H9 (cell line): ENCODE data around the gene GYS1. TPM values are rescaled to one million over a fixed set of nuclear protein-coding genes. Genes with fewer than 3 reads are reported as not detected.

Source experiments
- DNase-seq: peaks from one replicate; pipeline ENCODE4 v3.0.0-alpha.2; 2017
- H2AFZ ChIP-seq: one replicate; pipeline ENCODE4 v1.6.1; 2013; ENCODE audit warnings: mild to moderate bottlenecking, low read length, control low read depth, moderate library complexity
- H2AK5ac ChIP-seq: 2 replicates; pipeline ENCODE4 v1.6.1; 2013; ENCODE audit warnings: low read length, control low read depth, mixed read lengths; ENCODE audit not compliant: insufficient read length
- H2BK120ac ChIP-seq: one replicate; pipeline ENCODE4 v1.6.1; 2013; ENCODE audit warnings: low read depth, mild to moderate bottlenecking, low read length, control low read depth, inconsistent platforms; ENCODE audit not compliant: poor library complexity, severe bottlenecking
- H2BK12ac ChIP-seq: 2 replicates; pipeline ENCODE4 v1.6.1; 2013; ENCODE audit warnings: low read length, control low read depth, mixed read lengths, low read depth; ENCODE audit not compliant: insufficient read length
- H2BK15ac ChIP-seq: 2 replicates; pipeline ENCODE4 v1.6.1; 2013; ENCODE audit warnings: low read depth, low read length, control low read depth
- H2BK20ac ChIP-seq: one replicate; pipeline ENCODE4 v1.6.1; 2013; ENCODE audit warnings: low read depth, mild to moderate bottlenecking, low read length, control low read depth, inconsistent platforms; ENCODE audit not compliant: poor library complexity, severe bottlenecking
- H2BK5ac ChIP-seq: 2 replicates; pipeline ENCODE4 v1.6.1; 2013; ENCODE audit warnings: low read length, control low read depth, mixed read lengths; ENCODE audit not compliant: insufficient read length
- H3K14ac ChIP-seq: 2 replicates; pipeline ENCODE4 v1.6.1; 2013; ENCODE audit warnings: low read length, control low read depth; ENCODE audit not compliant: insufficient read depth
- H3K18ac ChIP-seq: 2 replicates; pipeline ENCODE4 v1.6.1; 2013; ENCODE audit warnings: low read depth, mild to moderate bottlenecking, mixed read lengths, low read length, control low read depth; ENCODE audit not compliant: insufficient read length
- H3K23ac ChIP-seq: 2 replicates; pipeline ENCODE4 v1.6.1; 2013; ENCODE audit warnings: low read length, control low read depth, mixed read lengths, low read depth; ENCODE audit not compliant: insufficient read length
- H3K23me2 ChIP-seq: 2 replicates; pipeline ENCODE4 v1.6.1; 2013; ENCODE audit warnings: low read depth, mild to moderate bottlenecking, mixed read lengths, low read length, control low read depth; ENCODE audit not compliant: insufficient read length, poor library complexity, severe bottlenecking
- H3K27ac ChIP-seq: 2 replicates; pipeline ENCODE4 v1.5.1; 2013; ENCODE audit warnings: low read length, control low read depth, mixed read lengths, low read depth; ENCODE audit not compliant: insufficient read length
- H3K27me3 ChIP-seq: 2 replicates; pipeline ENCODE4 v1.6.1; 2013; ENCODE audit warnings: low read length, control low read depth, inconsistent platforms; ENCODE audit not compliant: insufficient read depth
- H3K4ac ChIP-seq: 2 replicates; pipeline ENCODE4 v1.6.1; 2013; ENCODE audit warnings: low read depth, mild to moderate bottlenecking, control low read depth, inconsistent platforms, low read length, moderate library complexity
- H3K4me1 ChIP-seq: 2 replicates; pipeline ENCODE4 v1.6.1; 2013; ENCODE audit warnings: low read length, control low read depth, inconsistent platforms; ENCODE audit not compliant: insufficient read depth
- H3K4me2 ChIP-seq: 2 replicates; pipeline ENCODE4 v1.6.1; 2013; ENCODE audit warnings: low read length, control low read depth, mixed read lengths; ENCODE audit not compliant: insufficient read length, insufficient read depth
- H3K56ac ChIP-seq: 2 replicates; pipeline ENCODE4 v1.6.1; 2013; ENCODE audit warnings: low read depth, mild to moderate bottlenecking, mixed read lengths, low read length, control low read depth; ENCODE audit not compliant: insufficient read length
- H3K79me1 ChIP-seq: 2 replicates; pipeline ENCODE4 v1.6.1; 2013; ENCODE audit warnings: low read depth, mild to moderate bottlenecking, moderate library complexity, low read length, control low read depth, inconsistent platforms; ENCODE audit not compliant: insufficient read depth, poor library complexity, severe bottlenecking
- H3K79me2 ChIP-seq: 2 replicates; pipeline ENCODE4 v1.6.1; 2013; ENCODE audit warnings: low read length, control low read depth, inconsistent platforms; ENCODE audit not compliant: insufficient read depth
- H3K9ac ChIP-seq: 2 replicates; pipeline ENCODE4 v1.6.1; 2013; ENCODE audit warnings: low read length, control low read depth, mixed read lengths; ENCODE audit not compliant: insufficient read length; ENCODE audit errors: extremely low read depth
- H3K9me3 ChIP-seq: one replicate; pipeline ENCODE4 v1.6.1; 2013; ENCODE audit warnings: low read depth, low read length, inconsistent platforms; ENCODE audit not compliant: control insufficient read depth
- H3T11ph ChIP-seq: one replicate; pipeline ENCODE4 v1.6.1; 2013; ENCODE audit warnings: mild to moderate bottlenecking, low read length, control low read depth, inconsistent platforms
- H4K20me1 ChIP-seq: one replicate; pipeline ENCODE4 v1.6.1; 2013; ENCODE audit not compliant: control insufficient read depth, insufficient read length, insufficient read depth
- H4K5ac ChIP-seq: 2 replicates; pipeline ENCODE4 v1.6.1; 2013; ENCODE audit warnings: low read depth, mild to moderate bottlenecking, mixed read lengths, low read length, control low read depth; ENCODE audit not compliant: insufficient read length
- H4K8ac ChIP-seq: replicated peaks from 2 replicates; pipeline ENCODE4 v1.6.1; 2013; ENCODE audit warnings: low read length, control low read depth, mixed read lengths, low read depth; ENCODE audit not compliant: insufficient read length
- H4K91ac ChIP-seq: 2 replicates; pipeline ENCODE4 v1.6.1; 2013; ENCODE audit warnings: low read depth, mild to moderate bottlenecking, moderate library complexity, mixed read lengths, low read length, control low read depth; ENCODE audit not compliant: insufficient read length
- H3K27ac Mint-ChIP-seq, 3 experiments: 2 replicates in 2 of 3; 3 replicates in 1 of 3; pipeline ENCODE4 v1.8.0; 2020 to 2021; ENCODE audit warnings: mixed read lengths in 3 of 3, mild to moderate bottlenecking in 1 of 3, moderate library complexity in 1 of 3
- H3K27me3 Mint-ChIP-seq: 2 replicates; pipeline ENCODE4 v1.8.0; 2021; ENCODE audit warnings: low read depth, mild to moderate bottlenecking, moderate library complexity, mixed read lengths
- H3K36me3 Mint-ChIP-seq, 3 experiments: 2 replicates in 2 of 3; 3 replicates in 1 of 3; pipeline ENCODE4 v1.8.0; 2020 to 2021; ENCODE audit warnings: low read depth in 3 of 3, mixed read lengths in 3 of 3; ENCODE audit not compliant: insufficient read depth in 1 of 3
- H3K4me1 Mint-ChIP-seq, 2 experiments: 2 replicates each; pipeline ENCODE4 v1.8.0; 2020; ENCODE audit warnings: mixed read lengths in 2 of 2
- H3K4me3 Mint-ChIP-seq, 2 experiments: 2 replicates in 1 of 2; 3 replicates in 1 of 2; pipeline ENCODE4 v1.8.0; 2020 to 2021; ENCODE audit warnings: mild to moderate bottlenecking in 2 of 2, mixed read lengths in 2 of 2, moderate library complexity in 1 of 2
- H3K9me3 Mint-ChIP-seq, 2 experiments: 2 replicates in 1 of 2; 3 replicates in 1 of 2; pipeline ENCODE4 v1.8.0; 2020; ENCODE audit warnings: mild to moderate bottlenecking in 2 of 2, mixed read lengths in 2 of 2, moderate library complexity in 1 of 2
- CTCF ChIP-seq: fragments of 200-600 bp; sonication (generic); conservative IDR thresholded peaks from 3 replicates; pipeline ENCODE4 v1.8.0; 2021; ENCODE audit warnings: antibody characterized with exemption, mild to moderate bottlenecking
- WGBS: extraction: QIAGEN DNeasy Blood & Tissue Kit; methylation state at CpG from one replicate; pipeline ENCODE4 v1.1.7; 2013; ENCODE audit warnings: missing lambda C conversion rate, low lambda C conversion rate, mixed read lengths; ENCODE audit not compliant: insufficient read length; ENCODE audit errors: extremely low coverage; 5-methylcytosine and 5-hydroxymethylcytosine counted together
- total RNA-seq: library from RNA; stranded (reverse); gene quantifications from 2 replicates; pipeline ENCODE4 v1.2.1, GENCODE V29; 2021

Gene GYS1
- total RNA-seq, 1 experiment from 2014 or later: 44.3 TPM

DNA sequence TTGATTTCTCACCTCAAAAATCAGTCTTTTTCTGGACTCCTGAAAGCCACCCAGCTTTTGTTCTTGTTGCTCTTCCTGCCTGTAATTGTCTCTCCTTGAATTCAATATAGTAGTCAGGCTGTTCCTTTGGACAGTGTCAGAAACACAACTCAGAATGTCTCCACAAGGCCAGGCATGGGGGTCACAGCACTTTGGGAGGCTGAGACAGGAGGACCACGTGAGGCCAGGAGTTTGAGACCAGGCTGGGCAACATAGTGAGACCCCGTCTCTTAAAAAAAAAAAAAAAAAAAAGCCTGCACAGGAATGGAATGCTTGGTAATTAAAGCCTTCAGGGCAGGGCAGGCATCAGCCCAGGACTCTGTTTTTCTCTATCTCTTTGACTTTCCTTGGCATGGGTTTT, 47.3 kb downstream of the GYS1 start:
- H3K9me3 Mint-ChIP-seq: peaks cover 0 to 2% of the 10 kb centered on the region in 2 experiments; a peak in 4 of 5 replicates
- H3K27me3 Mint-ChIP-seq: 0 out of 2 replicates have a peak, but pooled peaks cover 5% of the 10 kb centered on the region
- no peaks in the 10 kb centered on the region for H3K23me2 ChIP-seq
- H3K9ac ChIP-seq: no peak overlapping the region
- H3K4me2 ChIP-seq: no peak overlapping the region
- no peak overlapping the region for H3K27ac ChIP-seq
- no peaks in the 10 kb centered on the region; the same call in 1 of the 2 replicates for H3K27me3 ChIP-seq
- no peaks in the 10 kb centered on the region for H3K4me1 ChIP-seq
- no peak overlapping the region for H2AFZ ChIP-seq
- H2BK12ac ChIP-seq: no peak overlapping the region
- no peak overlapping the region for H3K4me3 Mint-ChIP-seq
- H3K4ac ChIP-seq: no peak overlapping the region
- H2BK5ac ChIP-seq: no peak overlapping the region
- H3K79me2 ChIP-seq: no peaks in the 10 kb centered on the region
- no peak for TF ChIP-seq CTCF
- no peak overlapping the region for H4K91ac ChIP-seq
- no peak overlapping the region for H2BK120ac ChIP-seq
- H3K23ac ChIP-seq: no peak overlapping the region
- H3K27ac Mint-ChIP-seq: no peak overlapping the region
- no peak overlapping the region for H2BK15ac ChIP-seq
- no peaks in the 10 kb centered on the region for H3K79me1 ChIP-seq
- H4K5ac ChIP-seq: no peak overlapping the region
- no peak overlapping the region for H2BK20ac ChIP-seq
- H4K8ac ChIP-seq: no peak overlapping the region
- H3K4me1 Mint-ChIP-seq: no peaks in the 10 kb centered on the region
- H4K20me1 ChIP-seq: no peaks in the 10 kb centered on the region
- H3K36me3 Mint-ChIP-seq: peaks cover 6 to 8% (median 6%) of the 10 kb centered on the region in 3 experiments; a peak in 5 of 7 replicates
- H3K18ac ChIP-seq: no peak overlapping the region
- H2AK5ac ChIP-seq: no peak overlapping the region
- no peak overlapping the region for H3T11ph ChIP-seq
- H3K9me3 ChIP-seq: no peaks in the 10 kb centered on the region
- no peak for DNase-seq
- no CpG with 5 or more reads among the region's 2 CpGs for WGBS
- no peak overlapping the region for H3K56ac ChIP-seq
- no peak overlapping the region for H3K14ac ChIP-seq
